Neuronal stem cell (in vitro differentiated cells): ENCODE measurements around the gene MBTPS1. TPM values are rescaled to one million over a fixed set of nuclear protein-coding genes. Genes with fewer than 3 reads are reported as not detected.
A peak's percentile ranks its signal among the peaks of the same experiment; 100 is the strongest.

Source experiments
- DNase-seq: peaks from one replicate; pipeline ENCODE4 v3.0.0-alpha.2; 2013; ENCODE audit warnings: low spot score
- H2AFZ ChIP-seq: one replicate; pipeline ENCODE4 v1.6.1; 2013; ENCODE audit warnings: mild to moderate bottlenecking, low read length, inconsistent platforms
- H2AK5ac ChIP-seq: 2 replicates; pipeline ENCODE4 v1.6.1; 2013; ENCODE audit warnings: low read depth, mild to moderate bottlenecking, inconsistent platforms, low read length, moderate library complexity, mixed read lengths
- H2BK120ac ChIP-seq: 2 replicates; pipeline ENCODE4 v1.6.1; 2013; ENCODE audit warnings: low read depth, mild to moderate bottlenecking, inconsistent platforms, low read length, moderate library complexity, mixed read lengths
- H2BK12ac ChIP-seq: one replicate; pipeline ENCODE4 v1.6.1; 2013; ENCODE audit warnings: low read length, inconsistent platforms
- H2BK15ac ChIP-seq: 2 replicates; pipeline ENCODE4 v1.6.1; 2013; ENCODE audit warnings: mild to moderate bottlenecking, low read length, inconsistent platforms, mixed read lengths
- H2BK5ac ChIP-seq: one replicate; pipeline ENCODE4 v1.6.1; 2013; ENCODE audit warnings: inconsistent platforms, mild to moderate bottlenecking, low read length, moderate library complexity
- H3K14ac ChIP-seq: one replicate; pipeline ENCODE4 v1.6.1; 2013; ENCODE audit warnings: low read length, inconsistent platforms
- H3K18ac ChIP-seq: 2 replicates; pipeline ENCODE4 v1.6.1; 2013; ENCODE audit warnings: low read length, inconsistent platforms
- H3K23ac ChIP-seq: 2 replicates; pipeline ENCODE4 v1.6.1; 2013; ENCODE audit warnings: low read depth, mild to moderate bottlenecking, mixed read lengths, low read length, inconsistent platforms; ENCODE audit not compliant: poor library complexity
- H3K27ac ChIP-seq: replicated peaks from 3 replicates; pipeline ENCODE4 v1.5.1; 2013; ENCODE audit warnings: low read length, inconsistent platforms
- H3K27me3 ChIP-seq, 3 experiments: 2 replicates each; pipeline ENCODE4 v1.6.1; 2013; ENCODE audit warnings: low read length in 3 of 3, mild to moderate bottlenecking in 2 of 3, inconsistent platforms in 1 of 3, low read depth in 1 of 3, mixed read lengths in 1 of 3, moderate library complexity in 1 of 3; ENCODE audit not compliant: control insufficient read depth in 3 of 3, insufficient read depth in 3 of 3
- H3K36me3 ChIP-seq, 2 donors: replicated peaks in 1 of 2; 2 replicates each; pipeline ENCODE4 v1.6.1; 2013; ENCODE audit warnings: low read length in 2 of 2; ENCODE audit not compliant: control insufficient read depth in 2 of 2, insufficient read depth in 2 of 2
- H3K4ac ChIP-seq: 2 replicates; pipeline ENCODE4 v1.6.1; 2013; ENCODE audit warnings: inconsistent platforms, mild to moderate bottlenecking, low read length, moderate library complexity
- H3K4me1 ChIP-seq, 2 donors: 1 replicate in 1 of 2; 2 replicates in 1 of 2; pipeline ENCODE4 v1.6.1; 2013; ENCODE audit warnings: low read length in 2 of 2, low read depth in 1 of 2; ENCODE audit not compliant: control insufficient read depth in 2 of 2, insufficient read depth in 1 of 2
- H3K4me2 ChIP-seq: one replicate; pipeline ENCODE4 v1.6.1; 2013; ENCODE audit warnings: mild to moderate bottlenecking, low read length, inconsistent platforms; ENCODE audit not compliant: insufficient read depth, poor library complexity, severe bottlenecking
- H3K4me3 ChIP-seq, 2 donors: 2 replicates each; pipeline ENCODE4 v1.5.1; 2013; ENCODE audit warnings: low read length in 2 of 2, mild to moderate bottlenecking in 2 of 2, inconsistent platforms in 1 of 2, moderate library complexity in 1 of 2
- H3K79me1 ChIP-seq: one replicate; pipeline ENCODE4 v1.6.1; 2013; ENCODE audit warnings: low read depth, mild to moderate bottlenecking, inconsistent platforms, low read length, moderate library complexity
- H3K9ac ChIP-seq: one replicate; pipeline ENCODE4 v1.6.1; 2013; ENCODE audit warnings: mild to moderate bottlenecking, low read depth, low read length, inconsistent platforms; ENCODE audit not compliant: poor library complexity
- H3K9me3 ChIP-seq, 2 donors: replicated peaks in 1 of 2; 2 replicates each; pipeline versions ENCODE3 to v1.6.1; 2013; ENCODE audit warnings: low read length in 2 of 2, mild to moderate bottlenecking in 2 of 2, inconsistent platforms in 1 of 2, low read depth in 1 of 2, mixed read lengths in 1 of 2, moderate library complexity in 1 of 2; ENCODE audit not compliant: control insufficient read depth in 2 of 2, insufficient read depth in 1 of 2
- H4K8ac ChIP-seq: one replicate; pipeline ENCODE4 v1.6.1; 2013; ENCODE audit warnings: low read depth, mild to moderate bottlenecking, inconsistent platforms, low read length, moderate library complexity
- H4K91ac ChIP-seq: one replicate; pipeline ENCODE4 v1.6.1; 2013; ENCODE audit warnings: low read length, low read depth, mild to moderate bottlenecking, inconsistent platforms; ENCODE audit not compliant: poor library complexity
- WGBS, 2 donors: extraction: QIAGEN DNeasy Blood & Tissue Kit; methylation state at CpG; one replicate each; pipeline ENCODE4 v1.1.7; 2013; ENCODE audit warnings: missing lambda C conversion rate in 2 of 2, mixed read lengths in 1 of 2; ENCODE audit not compliant: insufficient read length in 2 of 2, insufficient replicate concordance in 1 of 2; ENCODE audit errors: extremely low coverage in 2 of 2; 5-methylcytosine and 5-hydroxymethylcytosine counted together
- small RNA-seq: library from polyadenylated mRNA; stranded (forward); fragments of <200 nt; extraction: miRNeasy Mini kit (QIAGEN cat#:217004); gene quantifications from one replicate; pipeline ENCODE3, GENCODE V24; 2013; ENCODE audit not compliant: insufficient read depth

MBTPS1 gene

DNA sequence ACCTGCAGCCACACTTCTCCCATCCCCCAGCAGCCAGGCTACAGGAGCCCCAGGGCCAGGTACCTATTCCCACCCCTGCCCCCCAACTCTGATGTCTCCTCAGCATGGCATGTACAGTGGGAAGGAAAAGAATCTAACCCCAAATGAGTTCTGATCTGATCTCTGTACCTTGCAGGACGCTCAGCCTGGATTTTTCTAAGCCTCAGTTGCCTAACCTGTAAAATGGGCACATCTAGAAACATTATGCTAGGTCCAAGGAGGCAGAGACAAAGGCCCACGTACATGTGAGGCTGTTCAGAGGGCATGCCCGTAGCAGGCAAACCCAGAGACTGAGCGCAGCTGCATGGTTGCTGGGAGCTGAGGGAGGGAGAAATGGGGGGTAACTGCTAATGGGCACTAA, 109.2 kb downstream of the MBTPS1 start:
- H2AFZ ChIP-seq: no peak overlapping the region
- no CpG with 5 or more reads among the region's 4 CpGs for WGBS, 2 donors

DNA sequence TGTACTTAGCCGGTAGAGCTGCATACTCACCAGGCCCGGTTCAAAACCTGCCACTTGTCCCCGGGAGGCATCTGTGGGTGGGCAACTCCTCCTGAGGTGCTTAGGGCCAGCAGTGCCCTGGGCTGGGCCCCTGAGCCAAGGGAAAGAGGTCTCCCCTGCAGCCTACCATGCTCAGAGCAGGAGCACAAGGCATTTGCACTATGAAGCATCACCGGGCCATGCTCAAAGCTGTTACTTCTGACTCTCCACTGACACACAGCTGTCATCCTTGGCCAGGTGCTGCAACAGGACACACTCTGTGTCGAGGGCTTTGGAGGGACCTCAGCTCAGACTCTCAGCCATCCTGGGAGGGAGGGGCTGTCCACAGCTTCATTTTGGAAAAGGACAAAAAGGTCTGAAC, 111.4 kb downstream of the MBTPS1 start:
- Histone ChIP-seq H3K4me2 (no peak overlapping the region), H2AK5ac (no peak overlapping the region), H3K9me3 (peaks cover 0 to 2% of the 10 kb centered on the region in 2 donors), H2BK15ac (no peak overlapping the region), H3K14ac (peak overlapping the region; percentile 5), H4K8ac (no peak overlapping the region), H3K36me3 (peaks cover 0 to 4% of the 10 kb centered on the region in 2 donors), H3K4ac (no peak overlapping the region), H3K18ac (peak overlapping the region; percentile 30), H3K23ac (no peak overlapping the region), H4K91ac (no peak overlapping the region), H3K27me3 (no peaks in the 10 kb centered on the region), H3K4me3 (no peak overlapping the region), H2AFZ (no peak overlapping the region), H3K4me1 (peaks cover 8% of the 10 kb centered on the region in 2 donors), H2BK12ac (no peak overlapping the region), H3K9ac (peak overlapping the region; percentile 18), H2BK5ac (no peak overlapping the region), H3K79me1 (peaks cover 3% of the 10 kb centered on the region), H3K27ac (no peak overlapping the region), H2BK120ac (no peak overlapping the region)
- no peak for DNase-seq
- WGBS, 2 donors: no CpG with 5 or more reads among the region's 5 CpGs

More for the DNA sequence above, 109.2 kb downstream of the MBTPS1 start:
- H4K8ac ChIP-seq: no peak overlapping the region
- no peaks in the 10 kb centered on the region for H3K36me3 ChIP-seq
- no peak overlapping the region for H3K4me3 ChIP-seq
- H3K23ac ChIP-seq: peak overlapping the region; percentile 73
- H4K91ac ChIP-seq: no peak overlapping the region
- H2BK120ac ChIP-seq: no peak overlapping the region
- H3K18ac ChIP-seq: no peak overlapping the region
- H3K9me3 ChIP-seq: peaks cover 0 to 2% of the 10 kb centered on the region in 2 donors
- no peak overlapping the region for H2BK12ac ChIP-seq
- no peak overlapping the region for H3K9ac ChIP-seq
- no peak overlapping the region for H2AK5ac ChIP-seq
- H3K4me1 ChIP-seq: no peaks in the 10 kb centered on the region
- H2BK5ac ChIP-seq: peak overlapping the region; percentile 29
- no peak overlapping the region for H3K4me2 ChIP-seq
- H3K27me3 ChIP-seq: no peaks in the 10 kb centered on the region
- no peak overlapping the region for H2BK15ac ChIP-seq
- peaks cover 3% of the 10 kb centered on the region for H3K79me1 ChIP-seq
- no peak for DNase-seq
- no peak overlapping the region for H3K4ac ChIP-seq
- H3K27ac ChIP-seq: no peak overlapping the region
- H3K14ac ChIP-seq: no peak overlapping the region

DNA sequence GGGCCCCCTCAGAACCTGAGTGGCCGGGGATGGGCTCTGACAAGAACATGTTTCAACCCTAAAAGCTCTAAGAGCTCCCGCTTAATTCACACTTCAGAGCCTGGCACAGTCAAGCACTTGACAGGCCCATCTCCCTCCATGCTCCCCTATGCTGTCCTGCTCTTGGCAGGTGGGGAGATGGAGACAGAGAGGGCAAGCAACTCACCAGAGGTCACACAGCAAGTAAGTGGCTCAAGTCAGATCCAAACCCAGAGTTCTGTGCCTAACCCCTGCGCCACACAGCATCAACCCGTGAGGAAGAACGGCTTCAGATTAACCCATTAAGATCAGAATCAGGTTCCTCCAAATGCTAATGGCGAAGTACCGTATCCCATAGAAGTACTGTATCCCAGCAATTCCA, 112.3 kb downstream of the MBTPS1 start:
- no peak overlapping the region for H2BK5ac ChIP-seq
- no peak overlapping the region for H3K18ac ChIP-seq
- no peak overlapping the region for H3K9ac ChIP-seq
- DNase-seq: no peak
- H3K4me3 ChIP-seq: no peak overlapping the region
- WGBS, 2 donors: no CpG with 5 or more reads among the region's 7 CpGs
- H2BK120ac ChIP-seq: no peak overlapping the region
- H4K8ac ChIP-seq: no peak overlapping the region
- H2BK15ac ChIP-seq: no peak overlapping the region
- H3K36me3 ChIP-seq: peaks cover 0 to 4% of the 10 kb centered on the region in 2 donors
- H3K79me1 ChIP-seq: peaks cover 3% of the 10 kb centered on the region
- H3K4me1 ChIP-seq: peaks cover 8% of the 10 kb centered on the region in 2 donors
- H3K4ac ChIP-seq: no peak overlapping the region
- H2BK12ac ChIP-seq: no peak overlapping the region
- H2AK5ac ChIP-seq: no peak overlapping the region
- H3K14ac ChIP-seq: no peak overlapping the region
- no peak overlapping the region for H3K4me2 ChIP-seq
- no peaks in the 10 kb centered on the region for H3K27me3 ChIP-seq
- peaks cover 0 to 2% of the 10 kb centered on the region in 2 donors for H3K9me3 ChIP-seq
- H3K27ac ChIP-seq: no peak overlapping the region
- H3K23ac ChIP-seq: no peak overlapping the region
- no peak overlapping the region for H2AFZ ChIP-seq
- no peak overlapping the region for H4K91ac ChIP-seq

Small RNA genes within 50 kb of the gene (small RNA-seq; reads per million reads assigned to genes)
- gene RNA5SP432: not detected
